SK-N-SH treated with all-trans-retinoic acid at 6 μM for 48 hours (cell line): ENCODE data around the gene AMFR.

Source experiments
- PATZ1 ChIP-seq: fragments of 250-450 bp; sonication (Bioruptor Pico); IDR thresholded peaks from 2 replicates; pipeline ENCODE4 v1.8.0; 2020; ENCODE audit warnings: mild to moderate bottlenecking, moderate library complexity, borderline replicate concordance
- ZFP30 ChIP-seq: fragments of 450-650 bp; formaldehyde crosslinking; IDR thresholded peaks from 2 replicates; pipeline ENCODE4 v1.5.0; 2022; ENCODE audit warnings: mild to moderate bottlenecking, moderate library complexity
- TF ChIP-seq, protein P1 (sequence below): fragments of 250-450 bp; sonication (Bioruptor Pico); IDR thresholded peaks from 2 replicates; pipeline ENCODE4 v1.8.0; 2021; ENCODE audit warnings: low read depth, mild to moderate bottlenecking, moderate library complexity, borderline replicate concordance

DNA sequence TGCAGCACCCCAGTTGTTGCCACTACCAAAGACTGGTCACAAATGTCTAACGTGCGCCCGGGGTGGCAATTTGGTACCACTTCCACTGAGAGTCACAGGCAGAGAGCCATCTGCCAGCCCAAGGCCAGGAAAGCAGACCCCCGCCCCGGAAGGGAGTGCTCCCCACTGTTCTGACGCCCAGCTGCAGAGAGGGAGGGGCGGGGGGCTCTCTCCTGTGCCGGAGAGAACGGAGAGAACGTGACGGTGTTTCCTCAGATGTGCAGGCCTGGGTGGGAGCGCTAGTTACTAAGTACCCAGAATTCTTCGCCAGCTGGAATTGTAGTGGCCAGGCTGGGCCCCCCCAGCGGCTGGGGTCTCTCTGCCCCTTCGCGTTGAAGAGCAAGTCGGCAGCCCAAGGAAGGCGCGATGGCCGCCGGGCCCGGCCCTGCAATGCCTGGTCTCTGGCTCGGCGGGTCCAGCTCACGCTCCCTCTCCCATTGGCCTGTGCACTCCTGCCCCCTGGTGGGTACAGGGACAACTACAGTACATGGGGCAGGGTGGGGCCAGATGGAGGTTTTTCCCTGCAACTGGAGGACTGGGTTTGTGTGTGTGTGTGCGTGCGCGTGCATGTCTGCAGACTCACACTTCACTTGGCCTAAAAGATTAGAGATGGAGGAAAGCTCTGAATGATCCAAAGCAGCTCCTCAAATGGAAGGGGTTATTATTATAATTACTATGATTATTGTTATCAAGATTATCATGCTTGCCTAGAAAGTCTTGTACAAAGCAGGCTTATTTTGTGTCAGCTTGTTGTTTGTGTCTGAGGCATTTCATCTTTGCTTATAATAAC lies 107.1 kb downstream of the AMFR start:
- TF ChIP-seq, protein P1, sequence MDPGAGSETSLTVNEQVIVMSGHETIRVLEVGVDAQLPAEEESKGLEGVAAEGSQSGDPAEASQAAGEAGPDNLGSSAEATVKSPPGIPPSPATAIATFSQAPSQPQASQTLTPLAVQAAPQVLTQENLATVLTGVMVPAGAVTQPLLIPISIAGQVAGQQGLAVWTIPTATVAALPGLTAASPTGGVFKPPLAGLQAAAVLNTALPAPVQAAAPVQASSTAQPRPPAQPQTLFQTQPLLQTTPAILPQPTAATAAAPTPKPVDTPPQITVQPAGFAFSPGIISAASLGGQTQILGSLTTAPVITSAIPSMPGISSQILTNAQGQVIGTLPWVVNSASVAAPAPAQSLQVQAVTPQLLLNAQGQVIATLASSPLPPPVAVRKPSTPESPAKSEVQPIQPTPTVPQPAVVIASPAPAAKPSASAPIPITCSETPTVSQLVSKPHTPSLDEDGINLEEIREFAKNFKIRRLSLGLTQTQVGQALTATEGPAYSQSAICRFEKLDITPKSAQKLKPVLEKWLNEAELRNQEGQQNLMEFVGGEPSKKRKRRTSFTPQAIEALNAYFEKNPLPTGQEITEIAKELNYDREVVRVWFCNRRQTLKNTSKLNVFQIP (CRISPR knock-in tag): no peak
- TF ChIP-seq ZFP30 (CRISPR knock-in tag) (no peak), PATZ1 (no peak)
